HAP-1 (cell line): ENCODE measurements around the gene STRN3.

Experiments used
- DNase-seq, 2 experiments: peaks; one replicate each; pipeline ENCODE4 v3.0.0-alpha.2; 2016 to 2020; ENCODE audit warnings: low spot score in 2 of 2
- H3K27me3 ChIP-seq: fragments of 250-450 bp; sonication (Bioruptor Pico); 2 replicates; pipeline ENCODE4 v1.5.1; 2020; ENCODE audit warnings: low read depth, mild to moderate bottlenecking, moderate library complexity
- H3K36me3 ChIP-seq: fragments of 250-450 bp; sonication (Bioruptor Pico); replicated peaks from 2 replicates; pipeline ENCODE4 v1.5.1; 2020; ENCODE audit warnings: mild to moderate bottlenecking
- H3K4me1 ChIP-seq: fragments of 250-450 bp; sonication (Bioruptor Pico); 2 replicates; pipeline ENCODE4 v1.5.1; 2020; ENCODE audit warnings: mild to moderate bottlenecking
- H3K4me3 ChIP-seq: fragments of 250-450 bp; sonication (Bioruptor Pico); 2 replicates; pipeline ENCODE4 v1.5.1; 2020; ENCODE audit warnings: mild to moderate bottlenecking, moderate library complexity
- H3K9me3 ChIP-seq: fragments of 250-450 bp; sonication (Bioruptor Pico); 2 replicates; pipeline ENCODE4 v1.5.1; 2020; ENCODE audit warnings: mild to moderate bottlenecking, moderate library complexity
- in situ Hi-C: fragments of 300-500 bp; cut with MboI; formaldehyde crosslinking; loops from 3 replicates; pipeline ENCODE4 v1.14.3; 2020; ENCODE audit warnings: low sequenced_read_pairs, inconsistent platforms, mixed read lengths

The STRN3 gene

GRCh38 chr14:30885840-30886740 lies 140.1 kb downstream of the STRN3 start:
- Histone ChIP-seq H3K4me1 (peaks cover 14% of the 10 kb centered on the region), H3K27me3 (no peaks in the 10 kb centered on the region), H3K9me3 (no peaks in the 10 kb centered on the region), H3K36me3 (peaks cover 3% of the 10 kb centered on the region; the same call in 1 of the 2 replicates), H3K4me3 (no peak overlapping the region)
- DNase-seq: no peak
- in situ Hi-C loops: no loop called here

GRCh38 chr14:30884901-30885300 lies 141.3 kb downstream of the STRN3 start:
- no peaks in the 10 kb centered on the region for H3K9me3 ChIP-seq
- peaks cover 8% of the 10 kb centered on the region for H3K4me1 ChIP-seq
- in situ Hi-C loops: no loop called here
- H3K4me3 ChIP-seq: no peak overlapping the region
- no peaks in the 10 kb centered on the region for H3K27me3 ChIP-seq
- DNase-seq: no peak
- H3K36me3 ChIP-seq: peaks cover 3% of the 10 kb centered on the region; the same call in 1 of the 2 replicates

GRCh38 chr14:30883508-30884294 lies 142.5 kb downstream of the STRN3 start:
- Histone ChIP-seq H3K4me3 (no peak overlapping the region), H3K36me3 (peaks cover 3% of the 10 kb centered on the region; the same call in 1 of the 2 replicates), H3K9me3 (no peaks in the 10 kb centered on the region), H3K4me1 (no peaks in the 10 kb centered on the region), H3K27me3 (no peaks in the 10 kb centered on the region)
- in situ Hi-C loops: no loop called here
- DNase-seq: no peak

GRCh38 chr14:30882431-30882830 lies 143.7 kb downstream of the STRN3 start:
- DNase-seq: no peak
- peaks cover 3% of the 10 kb centered on the region; the same call in 1 of the 2 replicates for H3K36me3 ChIP-seq
- in situ Hi-C loops: no loop called here
- H3K4me1 ChIP-seq: no peaks in the 10 kb centered on the region
- no peaks in the 10 kb centered on the region for H3K9me3 ChIP-seq
- no peaks in the 10 kb centered on the region for H3K27me3 ChIP-seq
- no peak overlapping the region for H3K4me3 ChIP-seq

GRCh38 chr14:30876692-30877091 lies 149.5 kb downstream of the STRN3 start:
- Histone ChIP-seq H3K27me3 (no peaks in the 10 kb centered on the region), H3K9me3 (no peaks in the 10 kb centered on the region)

GRCh38 chr14:30875788-30876053 lies 150.5 kb downstream of the STRN3 start:
- H3K36me3 ChIP-seq: no peaks in the 10 kb centered on the region
- no peak overlapping the region for H3K4me3 ChIP-seq
- DNase-seq: no peak
- no peaks in the 10 kb centered on the region for H3K9me3 ChIP-seq
- no peaks in the 10 kb centered on the region for H3K27me3 ChIP-seq
- in situ Hi-C loops: no loop called here
- H3K4me1 ChIP-seq: peaks cover 3% of the 10 kb centered on the region

More at GRCh38 chr14:30876692-30877091, 149.5 kb downstream of the STRN3 start:
- Histone ChIP-seq H3K4me1 (peaks cover 3% of the 10 kb centered on the region), H3K36me3 (no peaks in the 10 kb centered on the region), H3K4me3 (no peak overlapping the region)
- DNase-seq: no peak
- in situ Hi-C loops: no loop called here

- H3K4me1 ChIP-seq: peaks cover 3% of the 10 kb centered on the region
- H3K9me3 ChIP-seq: no peaks in the 10 kb centered on the region
- no peak for DNase-seq
- no peaks in the 10 kb centered on the region for H3K36me3 ChIP-seq
- in situ Hi-C loops: no loop called here
- H3K27me3 ChIP-seq: no peaks in the 10 kb centered on the region
- peak overlapping the region; percentile 49 for H3K4me3 ChIP-seq
These were observed 151.0 kb downstream of the STRN3 start for GRCh38 chr14:30874999-30875787.

GRCh38 chr14:30874120-30874998 lies 151.8 kb downstream of the STRN3 start, which contains the start of gene COCH:
Gene COCH, plus strand, starts transcription at chr14:30874559. Its CDS starts 380 bp downstream, at chr14:30874939.
- H3K4me1 ChIP-seq: peaks cover 3% of the 10 kb centered on the region
- in situ Hi-C loops: no loop called here
- H3K27me3 ChIP-seq: no peaks in the 10 kb centered on the region

GRCh38 chr14:30873308-30874119 lies 152.7 kb downstream of the STRN3 start:
- Histone ChIP-seq H3K9me3 (no peaks in the 10 kb centered on the region), H3K4me3 (peak overlapping the region; percentile 49; the same call in 1 of the 2 replicates), H3K36me3 (no peaks in the 10 kb centered on the region), H3K4me1 (peaks cover 3% of the 10 kb centered on the region), H3K27me3 (no peaks in the 10 kb centered on the region)
- DNase-seq: no peak
- in situ Hi-C loops: no loop called here

More at GRCh38 chr14:30874120-30874998, 151.8 kb downstream of the STRN3 start, which contains the start of gene COCH:
- Histone ChIP-seq H3K36me3 (no peaks in the 10 kb centered on the region), H3K9me3 (no peaks in the 10 kb centered on the region), H3K4me3 (peak within 1 kb of the TSS; percentile 49)
- DNase-seq: peak; percentile 41 to 78

- no peaks in the 10 kb centered on the region for H3K27me3 ChIP-seq
- peaks cover 3% of the 10 kb centered on the region for H3K4me1 ChIP-seq
- H3K4me3 ChIP-seq: no peak overlapping the region
- H3K36me3 ChIP-seq: no peaks in the 10 kb centered on the region
- no peak for DNase-seq
- in situ Hi-C loops: no loop called here
- no peaks in the 10 kb centered on the region for H3K9me3 ChIP-seq
These were observed 153.6 kb downstream of the STRN3 start for GRCh38 chr14:30872602-30873001.

GRCh38 chr14:30869551-30870155 lies 156.5 kb downstream of the STRN3 start:
- no peaks in the 10 kb centered on the region for H3K36me3 ChIP-seq
- in situ Hi-C loops: no loop called here
- DNase-seq: no peak
- no peaks in the 10 kb centered on the region for H3K27me3 ChIP-seq
- H3K4me3 ChIP-seq: no peak overlapping the region
- no peaks in the 10 kb centered on the region for H3K9me3 ChIP-seq
- H3K4me1 ChIP-seq: peaks cover 7% of the 10 kb centered on the region

GRCh38 chr14:30868736-30869135 lies 157.4 kb downstream of the STRN3 start:
- Histone ChIP-seq H3K27me3 (no peaks in the 10 kb centered on the region), H3K4me1 (peaks cover 4% of the 10 kb centered on the region; the same call in 1 of the 2 replicates), H3K36me3 (no peaks in the 10 kb centered on the region), H3K9me3 (no peaks in the 10 kb centered on the region), H3K4me3 (no peak overlapping the region)
- in situ Hi-C loops: no loop called here
- DNase-seq: no peak
